HTERT RPE-1 (cell line): ENCODE data around the gene POMT1.
"Not testable (repeated sequence)": the region's sequence is repeated elsewhere in the genome, so short reads cannot be mapped to it uniquely, and the experiment has no call there.

Experiments
- in situ Hi-C: fragments of 300-500 bp; cut with MboI; formaldehyde crosslinking; loops from 4 replicates; pipeline ENCODE4 v1.14.3; 2020; ENCODE audit warnings: low sequenced_read_pairs

Gene POMT1

DNA sequence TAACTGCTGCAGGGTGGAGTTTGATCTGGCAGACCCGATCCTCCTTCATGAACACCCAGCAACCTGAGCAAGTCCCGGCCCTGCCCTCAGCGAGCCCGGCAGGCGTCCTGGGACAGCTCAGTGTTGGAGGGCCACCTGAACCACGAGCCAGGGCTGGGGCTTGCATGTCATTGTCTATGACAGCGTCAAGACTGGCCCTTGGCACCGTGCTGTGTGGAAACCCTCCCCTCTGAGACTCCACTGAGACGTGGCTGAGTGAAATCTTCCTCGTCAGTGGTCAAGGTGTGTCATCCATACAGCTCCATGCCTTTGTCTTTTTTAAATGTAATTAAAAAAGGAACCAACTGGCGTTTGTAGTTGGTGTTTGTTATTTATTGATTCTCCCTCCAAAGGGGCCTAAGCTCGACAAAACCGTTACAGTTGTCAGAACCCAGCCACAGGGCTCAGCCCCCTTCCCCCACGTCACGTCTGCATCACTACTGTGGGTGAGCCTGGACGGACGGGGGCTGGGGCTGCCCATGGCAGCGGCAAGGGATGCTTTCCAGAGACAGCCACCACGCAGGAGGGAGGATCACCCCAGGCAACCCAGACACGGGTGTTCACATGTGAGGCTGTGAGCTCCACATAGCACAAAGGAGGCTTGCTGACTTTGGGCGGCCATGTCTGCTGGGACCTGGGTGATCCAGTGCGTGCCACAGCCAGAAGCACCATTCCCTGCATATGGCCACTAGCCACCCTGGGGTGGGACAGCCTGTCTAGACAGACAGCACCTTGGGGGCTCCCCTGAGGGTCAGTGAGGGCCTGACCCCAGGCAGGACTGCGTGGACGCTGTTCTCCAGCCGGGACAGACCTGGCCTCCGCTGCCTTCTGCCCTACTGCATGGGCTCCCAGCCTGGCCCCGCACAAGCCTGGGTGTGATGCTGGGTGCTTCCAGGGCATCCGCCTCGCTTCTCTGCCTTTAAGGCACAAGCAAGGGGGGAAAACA lies 21.0 kb downstream of the POMT1 start:
- in situ Hi-C loops = no loop called here

DNA sequence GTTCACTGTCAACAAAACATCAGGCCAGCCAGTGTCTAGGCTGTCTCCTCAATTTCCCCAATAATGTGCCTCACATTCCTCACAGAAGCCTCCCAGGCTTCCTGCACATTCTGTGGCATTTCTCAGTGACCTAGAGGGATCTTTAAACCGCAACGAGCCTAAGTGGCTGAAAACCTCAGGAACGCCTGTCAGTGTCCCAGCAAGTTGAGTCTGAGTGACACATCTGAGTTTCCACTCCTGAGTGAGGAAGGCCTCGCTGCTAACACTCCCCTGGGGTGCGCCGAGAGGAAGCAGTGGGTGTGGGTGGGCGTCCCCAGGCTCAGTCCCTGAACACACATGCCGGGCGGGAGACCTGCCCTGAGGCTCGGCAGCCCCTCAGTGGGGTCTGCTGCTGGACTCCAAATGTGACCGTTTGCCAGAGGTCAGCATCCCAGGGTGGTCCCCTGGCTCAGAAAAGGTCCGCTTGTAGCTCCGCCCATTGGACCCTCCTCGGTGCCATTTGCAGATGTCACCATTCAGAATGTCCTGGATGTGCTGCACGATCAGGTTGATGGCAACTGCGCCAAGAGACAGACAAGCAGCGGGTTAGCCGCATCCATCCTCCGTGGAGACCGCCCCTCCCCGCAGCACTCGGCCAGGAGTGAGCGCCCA lies 22.1 kb downstream of the POMT1 start:
- in situ Hi-C loops = no loop called here

DNA sequence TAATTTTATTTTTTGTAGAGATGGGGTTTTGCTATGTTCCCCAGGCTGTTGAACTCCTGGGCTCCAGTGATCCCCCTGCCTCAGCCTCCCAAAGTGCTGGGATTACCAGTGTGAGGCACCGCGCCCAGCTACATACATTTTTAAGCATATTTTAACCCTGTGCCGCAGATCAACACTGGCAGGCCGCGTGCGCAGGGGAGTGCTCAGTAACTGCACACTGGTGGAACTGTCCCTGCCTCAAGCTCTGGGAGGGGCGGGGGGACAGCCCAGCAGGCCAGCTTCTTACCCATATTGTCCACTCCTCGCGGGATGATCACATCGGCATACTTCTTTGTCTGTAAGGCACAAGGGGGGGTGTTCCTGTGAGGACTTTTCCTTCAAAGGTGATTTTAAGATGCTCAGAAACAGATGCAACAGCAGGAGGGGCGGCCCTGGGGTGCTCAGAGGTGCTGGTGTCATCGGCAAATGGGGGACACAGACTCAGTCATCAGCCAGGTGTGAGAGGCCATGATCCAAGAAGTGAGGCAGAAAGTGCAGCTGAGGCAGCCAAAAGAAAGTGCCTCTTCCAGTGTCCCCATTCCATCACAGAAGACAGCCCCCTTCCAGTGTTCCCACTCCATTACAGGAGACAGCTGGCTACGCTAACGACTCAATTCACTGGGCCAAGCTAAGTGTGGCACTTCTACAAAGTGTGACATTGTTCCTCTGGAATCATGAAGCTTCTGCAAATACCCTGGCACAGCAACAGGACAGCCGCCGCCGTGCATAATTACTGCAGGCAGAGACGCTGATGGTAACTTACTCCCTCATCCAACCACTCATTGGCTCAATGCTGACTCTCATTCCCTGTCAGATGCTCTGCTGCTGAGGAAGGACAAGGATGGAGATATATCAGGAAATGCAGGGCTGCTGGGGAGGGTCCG lies 23.2 kb downstream of the POMT1 start:
- in situ Hi-C loops = no loop called here

DNA sequence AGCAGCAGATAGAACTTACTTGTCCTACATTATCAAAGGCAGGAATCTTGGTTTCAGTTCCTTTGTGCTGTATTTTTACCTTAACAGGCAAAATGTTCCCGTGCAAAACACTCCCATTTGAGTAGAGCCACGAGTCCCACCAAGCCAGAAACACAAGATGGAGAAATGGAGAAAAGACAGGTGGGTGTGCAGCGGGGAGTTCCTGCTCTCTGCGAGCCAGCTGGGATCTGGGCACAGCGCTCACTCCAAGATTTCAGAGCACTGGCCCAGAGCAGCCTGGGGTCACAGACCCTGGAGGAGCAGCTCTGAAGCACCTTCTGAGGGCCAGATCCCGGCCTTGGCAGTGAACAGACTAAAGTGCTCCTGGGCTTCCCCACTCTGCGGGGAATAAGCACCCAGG lies 25.5 kb downstream of the POMT1 start:
- in situ Hi-C loops = no loop called here

DNA sequence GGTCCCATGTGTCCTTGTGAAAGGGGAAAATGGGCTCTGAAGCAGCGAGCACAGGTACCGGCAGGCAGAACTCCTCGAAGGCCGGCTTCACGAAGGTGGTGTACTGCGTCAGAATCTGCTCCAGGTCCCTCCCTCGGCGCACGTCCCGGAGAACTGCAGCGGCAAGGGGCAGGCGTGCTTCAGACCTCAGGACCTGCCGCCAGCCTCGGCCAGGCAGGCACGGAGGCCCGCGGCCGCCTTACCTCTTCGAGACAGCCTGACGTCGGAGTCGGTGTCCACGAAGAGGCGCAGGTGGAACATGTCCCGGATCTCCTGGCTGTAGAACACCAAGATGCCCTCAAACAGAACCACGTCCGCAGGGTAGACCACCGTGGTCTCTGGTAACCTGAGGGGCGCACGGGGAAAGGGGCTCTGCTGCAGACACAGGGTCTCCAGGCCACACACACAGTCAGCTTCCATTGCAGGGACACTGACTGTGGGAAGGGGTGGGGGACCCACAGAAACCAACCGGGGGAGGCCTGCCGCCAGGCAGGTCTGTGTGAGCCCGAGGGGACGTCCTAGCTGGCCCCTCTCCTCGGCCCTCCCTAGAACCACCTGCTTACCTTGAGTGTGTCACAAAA lies 26.3 kb downstream of the POMT1 start:
- in situ Hi-C loops = no loop called here

DNA sequence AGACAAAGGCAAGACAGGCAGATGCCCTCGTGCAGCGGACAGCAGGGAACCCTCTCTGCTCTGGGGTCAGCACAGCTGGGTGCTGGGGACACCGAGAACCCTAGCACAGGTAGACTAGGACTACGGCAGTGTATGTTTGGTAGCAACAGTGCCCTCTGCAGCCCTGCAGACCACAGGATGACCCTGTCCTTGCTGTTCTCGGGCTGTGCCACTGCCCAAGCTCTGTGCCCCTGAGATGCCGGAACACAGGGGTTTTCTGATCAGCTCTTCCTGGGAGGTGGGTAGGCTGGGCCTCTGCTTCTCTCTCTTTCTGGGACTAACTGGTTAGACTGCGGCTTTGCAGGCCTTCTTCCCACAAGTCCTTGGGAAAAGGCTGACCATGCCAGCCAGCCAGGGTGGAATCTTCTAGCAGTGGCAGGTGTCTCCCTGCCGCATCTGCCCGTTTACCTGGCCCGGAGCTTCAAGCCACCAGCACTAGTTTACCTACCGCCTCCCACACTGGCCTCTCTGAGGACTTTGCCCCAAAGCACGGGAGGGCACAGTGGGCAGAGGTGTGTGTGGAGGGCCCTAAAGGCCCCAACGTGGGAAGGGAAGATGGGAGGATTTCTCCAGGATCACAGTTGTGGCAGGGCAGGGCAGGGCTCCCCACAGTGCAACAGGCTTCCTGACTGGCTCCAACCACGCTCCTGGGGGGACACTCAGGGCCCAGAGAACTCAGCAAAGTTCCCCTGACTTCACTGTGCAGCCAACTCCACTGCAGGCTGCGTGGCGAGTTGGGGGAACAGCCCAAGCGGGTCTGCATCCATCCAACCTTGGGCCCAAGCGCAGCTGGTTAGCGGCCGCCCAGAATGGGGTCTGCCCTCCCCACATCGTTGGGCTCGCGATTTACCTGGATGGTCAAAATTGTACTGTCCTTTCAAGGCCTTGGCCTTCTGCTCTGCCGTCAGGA lies 27.2 kb downstream of the POMT1 start:
- in situ Hi-C loops = no loop called here

DNA sequence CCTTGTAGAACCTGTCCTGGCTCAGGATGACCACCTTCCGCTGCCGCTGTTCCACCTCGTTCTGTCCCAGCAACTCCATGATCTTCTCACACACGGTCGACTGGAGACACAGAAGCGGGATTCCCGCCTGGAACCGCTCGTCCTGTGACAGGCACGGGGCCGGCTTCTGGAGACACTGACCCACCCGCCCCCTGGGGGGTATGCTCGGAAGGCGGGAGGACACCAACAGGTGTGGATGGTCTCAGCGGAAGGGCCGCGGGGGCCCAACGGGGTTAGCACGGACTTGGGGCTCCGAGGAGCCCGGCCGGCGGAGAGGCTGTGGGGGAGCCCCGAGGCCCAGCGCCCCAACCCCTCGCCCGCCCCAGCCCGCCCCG lies 27.8 kb downstream of the POMT1 start:
- in situ Hi-C loops = no loop called here

DNA sequence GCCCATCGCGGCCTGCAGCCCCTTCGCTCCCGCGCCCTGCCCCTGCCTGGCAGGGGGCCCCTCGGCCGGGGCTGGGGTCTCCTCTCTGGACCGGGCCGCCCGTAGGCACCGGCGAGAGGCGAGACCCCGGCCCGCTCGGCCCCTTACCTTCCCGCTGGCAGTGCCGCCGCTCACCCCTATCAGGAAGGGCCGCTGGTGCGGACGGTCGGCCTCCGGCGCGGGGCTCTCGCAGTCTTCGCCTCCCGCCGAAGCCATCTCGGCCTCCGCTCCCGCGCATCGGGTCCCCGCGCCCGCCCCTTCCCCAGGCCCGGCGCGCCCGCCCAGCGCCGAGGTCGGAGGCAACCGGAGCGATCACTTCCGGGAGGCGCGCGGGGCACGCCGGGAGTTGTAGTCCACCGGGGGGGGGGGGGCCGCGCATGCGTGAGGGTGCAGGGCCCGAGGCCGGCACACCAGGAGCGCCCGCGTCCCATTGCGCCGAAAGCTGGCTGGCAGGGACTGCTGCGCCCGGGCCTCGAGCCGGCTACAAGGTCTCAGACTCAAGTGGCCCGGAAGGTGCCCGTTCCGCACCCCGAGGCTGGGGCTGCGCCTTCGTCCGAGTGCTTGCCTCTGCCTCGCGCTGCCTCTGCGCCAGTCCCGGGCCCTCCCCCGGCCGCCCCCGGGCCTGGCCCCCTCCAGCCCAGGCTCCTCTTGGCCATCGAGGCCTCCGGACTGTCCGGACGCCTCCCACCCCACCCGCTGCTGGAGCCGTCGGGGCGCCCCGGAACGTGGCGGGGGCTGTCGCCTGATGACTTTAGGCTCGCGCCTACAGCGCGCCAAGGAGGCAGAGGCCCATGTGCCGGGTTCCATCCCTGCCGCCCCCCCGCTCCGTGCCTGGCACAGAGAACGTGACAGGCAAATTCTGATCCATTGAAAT lies 28.5 kb downstream of the POMT1 start, which contains the start of gene UCK1:
Gene UCK1, minus strand, starts transcription at position 344 of the 913 bp plus-strand sequence. Its CDS starts 89 bp downstream, at position 255.
- in situ Hi-C loops = no loop called here

DNA sequence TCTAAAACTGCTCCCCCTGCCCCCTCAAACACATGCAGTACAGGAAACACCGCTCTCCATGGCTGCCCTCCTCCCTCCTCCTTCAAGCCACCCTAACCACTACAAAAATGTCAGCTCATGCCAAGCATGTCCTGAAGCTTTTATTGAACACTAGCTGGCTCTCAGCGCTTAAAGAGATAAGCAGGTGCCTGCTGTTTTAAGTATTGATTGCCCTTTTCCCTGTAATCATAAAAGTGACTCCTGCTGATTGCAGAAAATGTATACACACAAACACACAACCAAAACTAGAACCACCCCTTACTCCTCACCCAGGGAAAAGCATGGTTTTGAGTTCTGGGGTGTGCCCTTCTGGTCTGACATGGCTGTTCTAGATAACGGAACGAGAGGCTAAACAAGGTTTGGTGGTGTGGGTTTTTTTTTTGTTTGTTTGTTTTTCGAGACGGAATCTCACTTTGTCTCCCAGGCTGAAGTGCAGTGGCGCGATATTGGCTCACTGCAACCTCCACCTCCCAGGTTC lies 32.1 kb downstream of the POMT1 start:
- in situ Hi-C loops = no loop called here

DNA sequence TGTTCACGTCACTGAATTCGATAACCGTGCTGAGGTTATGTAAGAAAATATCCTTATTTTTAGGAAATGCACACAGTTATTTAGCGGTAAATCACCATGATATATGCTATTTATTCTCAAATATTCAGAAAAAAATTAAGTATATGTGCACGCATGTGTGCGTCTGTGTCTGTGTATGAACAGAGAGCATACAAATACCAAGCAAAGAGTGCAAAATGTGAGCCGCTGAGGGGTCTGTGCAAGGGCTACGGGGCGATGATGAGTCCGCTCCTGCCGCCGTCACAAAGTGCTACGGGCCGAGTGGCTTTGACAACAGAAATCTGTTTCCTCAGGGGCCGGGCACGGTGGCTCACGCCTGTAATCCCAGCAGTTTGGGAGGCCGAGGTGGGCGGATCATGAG lies 35.2 kb downstream of the POMT1 start:
- in situ Hi-C loops = no loop called here

DNA sequence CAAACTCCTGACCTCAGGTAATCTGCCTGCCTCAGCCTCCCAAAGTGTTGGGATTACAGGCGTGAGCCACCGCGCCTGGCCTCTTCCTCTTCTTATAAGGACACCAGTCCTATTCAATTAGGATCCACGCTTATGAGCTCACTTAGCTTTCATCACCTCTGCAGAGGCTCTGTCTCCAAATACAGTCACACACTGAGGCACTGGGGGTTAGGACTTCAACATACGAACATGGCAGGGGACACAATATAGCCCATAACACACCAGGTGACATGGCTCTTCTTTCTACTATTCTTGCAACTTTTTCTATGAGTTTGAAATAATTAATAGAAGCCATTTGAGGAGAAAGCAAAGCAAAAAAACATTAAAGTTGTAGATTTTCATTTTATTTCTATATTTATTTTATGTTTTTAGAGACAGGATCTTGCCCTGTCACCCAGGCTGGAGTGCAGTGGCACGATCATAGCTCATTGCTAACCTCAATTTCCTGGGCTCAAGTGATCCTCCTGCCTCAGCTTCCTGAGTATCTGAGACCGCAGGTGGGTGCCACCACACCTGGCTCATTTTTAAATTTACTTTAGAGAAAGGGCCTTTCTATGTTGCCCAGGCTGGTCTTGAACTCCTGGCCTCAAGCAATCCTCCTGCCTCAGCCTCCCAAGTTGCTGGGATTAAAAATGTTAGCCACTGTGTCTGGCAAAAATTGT lies 36.7 kb downstream of the POMT1 start:
- in situ Hi-C loops = no loop called here

DNA sequence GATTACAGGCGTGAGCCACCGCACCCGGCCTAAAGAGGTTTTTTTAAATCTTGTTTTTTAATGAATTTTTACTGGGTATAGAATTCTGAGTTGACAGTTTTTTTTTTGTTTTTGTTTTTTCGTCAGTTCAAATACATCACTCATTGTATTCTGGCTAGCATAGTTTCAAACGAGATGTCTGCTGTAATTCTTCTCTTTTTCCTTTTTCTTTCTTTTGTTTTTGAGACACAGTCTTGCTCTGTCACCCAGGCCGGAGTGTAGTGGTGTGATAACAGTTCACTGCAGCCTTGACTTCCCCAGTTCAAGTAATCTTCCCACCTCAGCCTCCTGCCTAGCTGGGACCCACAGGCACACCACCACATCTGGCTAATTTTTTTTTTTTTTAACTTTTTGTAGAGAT lies 40.4 kb downstream of the POMT1 start:
- in situ Hi-C loops = no loop called here

DNA sequence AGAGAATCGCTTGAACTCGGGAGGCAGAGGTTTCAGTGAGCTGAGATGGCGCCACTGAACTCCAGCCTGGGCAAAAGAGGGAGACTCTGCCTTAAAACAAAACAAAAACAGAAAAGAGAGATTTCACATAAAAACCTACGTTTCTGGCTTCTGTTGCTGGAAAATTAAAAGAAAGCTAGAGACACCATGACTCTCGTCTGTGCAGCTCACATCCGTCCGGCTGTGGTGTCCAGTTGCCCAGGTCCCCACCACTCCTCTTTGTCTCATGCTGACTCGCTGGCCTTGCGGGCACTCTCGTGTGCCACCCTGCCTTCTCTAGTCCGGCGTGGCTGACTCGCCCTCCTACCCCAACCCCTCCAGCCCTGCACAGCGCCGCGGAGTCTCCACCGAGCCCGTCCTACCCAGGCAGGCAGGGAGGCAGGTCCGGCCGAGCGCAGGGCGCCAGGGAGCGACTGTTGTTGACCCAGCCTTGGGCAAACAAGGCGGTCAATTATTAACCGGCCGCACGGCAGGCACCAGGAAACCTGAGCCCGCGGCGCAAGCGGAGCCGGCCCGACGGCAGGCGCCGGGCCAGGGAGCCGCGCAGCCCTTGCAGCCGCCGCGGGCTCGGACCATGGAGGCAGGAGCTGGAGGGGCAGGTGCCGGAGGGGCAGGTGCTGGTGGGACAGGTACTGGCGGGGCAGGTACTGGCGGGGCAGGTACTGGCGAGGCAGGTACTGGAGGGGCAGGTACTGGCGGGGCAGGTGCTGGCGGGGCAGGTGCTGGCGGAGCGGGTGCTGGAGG lies 42.5 kb downstream of the POMT1 start, which contains the start of gene PRRT1B:
Gene PRRT1B, plus strand, starts transcription at position 521 of the 783 bp plus-strand sequence. Its CDS starts 93 bp downstream, at position 614.
- in situ Hi-C loops = no loop called here

DNA sequence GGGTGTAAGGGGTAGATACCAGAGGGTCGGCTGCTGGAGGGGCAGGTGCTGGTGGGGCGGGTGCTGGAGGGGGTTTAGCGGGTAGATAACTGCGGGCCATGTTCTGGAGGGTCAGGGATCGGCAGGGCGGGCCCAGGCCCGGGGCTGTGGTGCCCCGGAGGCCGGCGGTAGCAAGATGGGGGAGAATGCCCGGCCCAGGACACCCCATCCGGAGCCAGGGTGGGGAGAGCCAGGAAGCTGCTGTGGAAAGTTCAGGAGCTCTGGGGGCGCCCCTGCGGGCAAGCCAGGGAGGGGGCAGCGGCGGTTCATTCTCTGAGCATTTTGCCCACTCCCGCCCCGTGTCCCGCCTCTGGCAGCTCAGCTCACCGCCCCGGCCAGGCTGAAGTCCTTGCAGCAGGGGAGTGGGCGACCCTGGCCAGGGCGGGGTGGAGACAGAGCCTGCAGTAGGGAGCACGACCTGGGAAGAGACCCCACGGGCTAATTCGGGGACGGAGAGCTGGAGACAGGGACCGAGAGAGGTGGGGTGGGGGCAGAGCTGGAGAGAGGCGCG lies 43.1 kb downstream of the POMT1 start:
- in situ Hi-C loops = no loop called here

DNA sequence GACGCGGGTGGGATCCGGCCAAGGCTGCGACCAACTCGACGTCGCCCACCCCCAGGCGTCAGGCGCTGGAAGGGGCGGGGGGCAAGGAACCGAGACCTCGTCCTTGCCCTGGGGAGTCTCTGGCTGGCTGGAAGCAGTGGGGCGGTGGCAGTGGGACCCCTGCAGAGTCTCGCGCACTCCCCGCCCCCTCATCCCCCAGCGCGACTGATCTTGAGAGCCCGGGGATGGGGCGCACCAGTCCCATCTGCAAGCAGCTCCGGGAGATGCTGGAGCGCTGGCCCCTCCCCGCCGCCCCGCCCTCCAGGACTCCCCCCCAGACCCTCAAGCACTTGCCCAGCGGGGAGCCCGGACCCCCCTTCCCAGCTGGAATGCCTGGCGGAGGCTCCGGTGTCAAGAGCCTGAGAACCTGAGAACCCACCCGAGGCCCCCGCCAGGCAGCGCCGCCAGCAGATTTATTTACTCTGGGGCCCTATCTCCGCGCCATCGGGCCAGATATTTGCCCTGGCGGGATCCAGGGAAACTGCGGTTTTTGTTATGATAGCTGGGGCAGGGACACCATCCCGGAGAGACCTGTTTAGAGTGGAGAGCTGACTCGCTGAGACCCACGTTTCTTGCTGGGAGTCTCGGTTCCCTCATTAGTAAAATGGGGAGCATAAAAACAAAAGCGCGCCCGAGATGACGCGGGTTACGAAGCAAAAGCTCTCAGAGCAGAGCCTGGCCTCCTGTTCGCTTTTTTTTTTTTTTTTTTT lies 43.8 kb downstream of the POMT1 start:
- in situ Hi-C loops = no loop called here

DNA sequence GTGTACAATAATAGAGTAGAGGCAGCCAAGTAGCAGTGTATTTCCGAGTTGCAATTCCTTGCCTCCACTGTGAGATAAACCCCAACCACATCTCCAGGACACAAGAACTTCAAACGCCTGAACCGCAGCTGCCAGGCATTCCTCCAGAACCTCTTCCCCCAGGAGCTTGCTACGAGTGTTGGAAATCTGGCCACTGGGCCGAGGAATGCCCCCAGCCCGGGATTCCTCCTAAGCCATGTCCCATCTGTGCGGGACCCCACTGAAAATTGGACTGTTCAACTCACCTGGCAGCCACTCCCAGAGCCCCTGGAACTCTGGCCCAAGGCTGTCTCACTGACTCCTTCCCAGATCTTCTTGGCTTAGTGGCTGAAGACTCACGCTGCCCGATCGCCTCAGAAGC lies 46.5 kb downstream of the POMT1 start:
- in situ Hi-C loops = not testable (repeated sequence)
